Osteoblast (primary cell): ENCODE results near the gene AXIN2. TPM values are rescaled to one million over a fixed set of nuclear protein-coding genes. Genes with fewer than 3 reads are reported as not detected.

Experiments used
- DNase-seq: peaks from one replicate; pipeline ENCODE4 v3.0.0; 2011; ENCODE audit warnings: low spot score, mixed read lengths; ENCODE audit not compliant: insufficient read length; ENCODE audit errors: missing footprints
- H2AFZ ChIP-seq: 2 replicates; pipeline ENCODE4 v1.6.0; 2011; ENCODE audit warnings: mild to moderate bottlenecking, low read length
- H3K27ac ChIP-seq: 2 replicates; pipeline ENCODE4 v1.5.1; 2011; ENCODE audit warnings: mild to moderate bottlenecking, low read depth, low read length, moderate library complexity
- H3K27me3 ChIP-seq: 2 replicates; pipeline ENCODE4 v1.6.0; 2012; ENCODE audit warnings: mild to moderate bottlenecking, control low read depth, inconsistent platforms, low read length, moderate library complexity; ENCODE audit not compliant: insufficient read depth
- H3K36me3 ChIP-seq: 2 replicates; pipeline ENCODE4 v1.5.1; 2011; ENCODE audit warnings: mild to moderate bottlenecking, low read length, control low read depth, moderate library complexity; ENCODE audit not compliant: insufficient read depth
- H3K4me1 ChIP-seq: 2 replicates; pipeline ENCODE4 v1.5.1; 2011; ENCODE audit warnings: mild to moderate bottlenecking, low read length, control low read depth, moderate library complexity; ENCODE audit not compliant: insufficient read depth
- H3K4me2 ChIP-seq: 2 replicates; pipeline ENCODE4 v1.6.0; 2011; ENCODE audit warnings: mild to moderate bottlenecking, low read length; ENCODE audit not compliant: insufficient read depth
- H3K4me3 ChIP-seq: fragments of 200-600 bp; sonication (generic); 3 replicates; pipeline ENCODE4 v1.5.1; 2012; ENCODE audit warnings: mild to moderate bottlenecking, low read length, inconsistent platforms; ENCODE audit not compliant: insufficient read depth
- H3K79me2 ChIP-seq: 2 replicates; pipeline ENCODE4 v1.6.0; 2012; ENCODE audit warnings: mild to moderate bottlenecking, low read length, control low read depth, inconsistent platforms; ENCODE audit not compliant: insufficient read depth
- H3K9me3 ChIP-seq: 2 replicates; pipeline ENCODE4 v1.5.1; 2011; ENCODE audit warnings: low read depth, low read length, control low read depth
- H4K20me1 ChIP-seq: 2 replicates; pipeline ENCODE4 v1.6.0; 2012; ENCODE audit warnings: mild to moderate bottlenecking, low read length, control low read depth; ENCODE audit not compliant: insufficient read depth
- total RNA-seq: library from RNA; depleted of rRNA; stranded (reverse); fragments of >200 nt; gene quantifications from 2 replicates; pipeline ENCODE4 v1.2.3, GENCODE V29; 2012
- TF ChIP-seq, protein P1 (sequence below): IDR thresholded peaks from 2 replicates; pipeline ENCODE4 v1.5.1; 2011; ENCODE audit warnings: mild to moderate bottlenecking, low read depth, low read length, moderate library complexity; ENCODE audit errors: extremely low read depth

The AXIN2 gene
- total RNA-seq, 1 donor = 5.1 TPM

DNA sequence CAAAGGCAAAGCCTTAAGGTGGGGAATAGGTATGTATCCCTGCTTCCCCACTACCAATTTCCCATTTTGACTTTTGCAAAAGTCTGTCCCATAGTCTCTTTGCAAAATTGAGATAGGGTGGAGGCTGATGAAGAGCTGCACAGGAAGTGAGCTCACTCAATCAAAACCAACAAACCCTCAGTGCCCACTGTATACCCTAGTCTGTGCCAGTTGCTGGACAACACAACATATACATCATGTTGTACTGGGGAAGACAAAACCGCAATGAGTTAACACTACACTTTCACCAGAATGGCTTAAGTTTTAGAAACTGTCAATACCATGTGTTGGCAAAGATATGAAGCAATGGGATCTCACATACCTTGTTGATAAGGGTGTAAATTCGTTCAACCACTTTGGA is 40.4 kb upstream of the AXIN2 start:
- H3K27me3 ChIP-seq = peaks cover 6% of the 10 kb centered on the region
- H4K20me1 ChIP-seq = no peaks in the 10 kb centered on the region
- no peak overlapping the region for H3K4me2 ChIP-seq
- no peaks in the 10 kb centered on the region for H3K4me1 ChIP-seq
- TF ChIP-seq, protein P1, sequence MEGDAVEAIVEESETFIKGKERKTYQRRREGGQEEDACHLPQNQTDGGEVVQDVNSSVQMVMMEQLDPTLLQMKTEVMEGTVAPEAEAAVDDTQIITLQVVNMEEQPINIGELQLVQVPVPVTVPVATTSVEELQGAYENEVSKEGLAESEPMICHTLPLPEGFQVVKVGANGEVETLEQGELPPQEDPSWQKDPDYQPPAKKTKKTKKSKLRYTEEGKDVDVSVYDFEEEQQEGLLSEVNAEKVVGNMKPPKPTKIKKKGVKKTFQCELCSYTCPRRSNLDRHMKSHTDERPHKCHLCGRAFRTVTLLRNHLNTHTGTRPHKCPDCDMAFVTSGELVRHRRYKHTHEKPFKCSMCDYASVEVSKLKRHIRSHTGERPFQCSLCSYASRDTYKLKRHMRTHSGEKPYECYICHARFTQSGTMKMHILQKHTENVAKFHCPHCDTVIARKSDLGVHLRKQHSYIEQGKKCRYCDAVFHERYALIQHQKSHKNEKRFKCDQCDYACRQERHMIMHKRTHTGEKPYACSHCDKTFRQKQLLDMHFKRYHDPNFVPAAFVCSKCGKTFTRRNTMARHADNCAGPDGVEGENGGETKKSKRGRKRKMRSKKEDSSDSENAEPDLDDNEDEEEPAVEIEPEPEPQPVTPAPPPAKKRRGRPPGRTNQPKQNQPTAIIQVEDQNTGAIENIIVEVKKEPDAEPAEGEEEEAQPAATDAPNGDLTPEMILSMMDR = no peak
- no peaks in the 10 kb centered on the region for H3K79me2 ChIP-seq
- H3K4me3 ChIP-seq = no peak overlapping the region
- no peaks in the 10 kb centered on the region for H3K9me3 ChIP-seq
- H3K27ac ChIP-seq = no peak overlapping the region
- no peak for DNase-seq
- H2AFZ ChIP-seq = no peak overlapping the region
- H3K36me3 ChIP-seq = no peaks in the 10 kb centered on the region

DNA sequence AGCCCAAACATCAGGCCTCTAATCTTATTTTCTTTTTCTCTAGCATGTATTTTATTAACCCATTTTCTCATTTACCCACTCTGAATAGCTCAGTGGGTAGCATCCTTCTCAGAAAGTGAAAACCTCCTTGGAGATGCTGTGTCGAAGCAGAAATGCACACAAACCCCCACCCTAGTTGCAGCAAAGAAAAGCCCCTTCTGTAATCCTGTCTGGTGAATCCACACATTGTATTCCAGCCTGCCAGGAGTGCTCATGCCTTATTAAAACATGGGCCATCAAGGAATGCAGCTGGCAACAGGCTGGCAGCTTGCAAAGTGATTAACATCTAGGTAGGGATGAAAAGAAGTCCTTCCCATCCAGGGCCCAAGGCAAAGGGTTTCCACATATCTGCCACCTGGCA is 39.7 kb upstream of the AXIN2 start:
- Histone ChIP-seq H3K4me3 (no peak overlapping the region), H3K4me2 (no peak overlapping the region), H3K36me3 (no peaks in the 10 kb centered on the region), H4K20me1 (no peaks in the 10 kb centered on the region), H3K4me1 (no peaks in the 10 kb centered on the region), H2AFZ (no peak overlapping the region), H3K27ac (no peak overlapping the region), H3K27me3 (peaks cover 6% of the 10 kb centered on the region), H3K79me2 (no peaks in the 10 kb centered on the region), H3K9me3 (no peaks in the 10 kb centered on the region)
- TF ChIP-seq, protein P1 = no peak
- DNase-seq = no peak

DNA sequence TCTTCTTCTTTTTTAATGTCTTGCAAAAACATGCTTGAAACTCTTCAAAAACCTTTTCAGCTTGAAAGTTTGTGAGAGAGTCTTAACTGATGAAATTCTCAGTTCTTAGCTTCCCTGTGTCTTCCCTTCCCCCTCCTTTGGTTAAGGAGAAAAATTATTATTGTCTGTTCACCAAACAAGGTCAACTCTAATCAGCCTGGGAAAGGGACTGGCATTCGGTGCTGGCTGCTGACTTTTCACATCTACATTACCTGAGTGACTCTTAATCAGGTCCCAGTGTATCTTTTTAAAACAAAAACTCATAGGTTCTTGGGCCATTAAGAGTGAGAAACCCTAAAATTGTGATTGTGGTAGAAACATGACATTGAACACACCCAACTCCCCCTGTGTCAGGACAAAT is 39.1 kb upstream of the AXIN2 start:
- Histone ChIP-seq H3K27ac (no peak overlapping the region), H3K27me3 (peaks cover 6% of the 10 kb centered on the region), H3K4me1 (no peaks in the 10 kb centered on the region), H4K20me1 (no peaks in the 10 kb centered on the region), H3K36me3 (no peaks in the 10 kb centered on the region), H3K79me2 (no peaks in the 10 kb centered on the region), H2AFZ (no peak overlapping the region), H3K4me3 (no peak overlapping the region), H3K9me3 (no peaks in the 10 kb centered on the region), H3K4me2 (no peak overlapping the region)
- TF ChIP-seq, protein P1 = no peak
- no peak for DNase-seq

DNA sequence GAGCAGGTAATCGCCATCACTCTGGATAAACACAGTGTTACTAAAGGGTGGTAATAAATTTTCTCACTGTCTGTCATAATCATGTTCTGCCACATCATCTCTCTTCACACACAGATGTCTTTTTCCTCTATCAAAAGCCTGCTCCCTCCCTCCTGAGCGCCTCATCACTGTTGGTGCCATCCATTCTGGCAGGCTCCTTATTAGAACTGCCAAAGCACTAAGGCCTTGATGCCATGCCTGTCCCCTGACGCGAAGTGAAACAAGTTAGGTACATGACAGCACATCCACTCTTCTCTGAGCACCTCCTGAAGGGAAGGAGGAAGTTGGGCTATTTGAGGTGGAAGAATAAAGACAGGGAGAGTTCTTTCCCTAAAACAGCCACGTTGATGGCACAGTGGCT is 38.2 kb upstream of the AXIN2 start:
- TF ChIP-seq, protein P1 = no peak
- no peak overlapping the region for H3K4me3 ChIP-seq
- no peak overlapping the region for H2AFZ ChIP-seq
- no peaks in the 10 kb centered on the region for H3K36me3 ChIP-seq
- H3K27ac ChIP-seq = no peak overlapping the region
- peaks cover 3% of the 10 kb centered on the region for H3K27me3 ChIP-seq
- H3K4me1 ChIP-seq = no peaks in the 10 kb centered on the region
- no peaks in the 10 kb centered on the region for H3K79me2 ChIP-seq
- no peak overlapping the region for H3K4me2 ChIP-seq
- no peaks in the 10 kb centered on the region for H4K20me1 ChIP-seq
- no peak for DNase-seq
- no peaks in the 10 kb centered on the region for H3K9me3 ChIP-seq
